ENCODE data around the gene GRID1.

DNA sequence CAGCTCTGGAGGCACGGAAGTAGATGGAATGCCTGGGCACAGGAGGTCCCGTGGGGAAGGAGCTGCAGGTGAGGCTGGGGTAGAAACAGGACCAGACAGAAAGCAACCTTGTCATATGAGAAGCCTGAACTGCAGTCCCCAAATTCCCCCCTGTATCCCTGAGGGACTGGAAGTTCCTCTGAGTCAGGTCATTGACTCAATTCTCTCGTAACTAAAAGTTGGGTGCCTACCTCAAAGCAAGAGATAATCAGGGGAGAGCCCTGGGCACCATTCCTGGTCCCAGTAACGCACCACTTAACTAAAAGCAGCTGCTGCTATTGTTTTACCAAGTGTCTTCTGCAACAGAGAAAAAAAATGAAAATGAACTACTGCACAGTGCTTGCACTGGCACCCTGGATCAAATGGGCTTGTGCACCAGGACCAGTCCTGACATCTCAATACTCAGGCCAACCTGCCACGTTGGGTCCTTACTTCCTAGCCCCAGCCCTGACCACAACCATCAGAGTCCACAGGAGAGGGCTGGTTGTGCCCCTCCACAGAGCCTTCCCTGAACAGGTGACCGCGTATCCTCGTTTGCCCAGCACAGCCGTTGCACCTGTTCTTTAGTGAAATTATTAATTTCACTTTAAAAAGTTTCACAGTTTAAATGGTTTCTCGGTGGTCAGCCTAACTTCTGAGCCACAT lies 79.3 kb downstream of the GRID1 start:
- no peak for TF ChIP-seq ZFP1 (CRISPR knock-in tag; IDR thresholded peaks at IDR 0.05)
- TF ChIP-seq, protein P1, sequence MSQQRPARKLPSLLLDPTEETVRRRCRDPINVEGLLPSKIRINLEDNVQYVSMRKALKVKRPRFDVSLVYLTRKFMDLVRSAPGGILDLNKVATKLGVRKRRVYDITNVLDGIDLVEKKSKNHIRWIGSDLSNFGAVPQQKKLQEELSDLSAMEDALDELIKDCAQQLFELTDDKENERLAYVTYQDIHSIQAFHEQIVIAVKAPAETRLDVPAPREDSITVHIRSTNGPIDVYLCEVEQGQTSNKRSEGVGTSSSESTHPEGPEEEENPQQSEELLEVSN (IDR thresholded peaks at IDR 0.05; ENCODE audit: borderline replicate concordance in 1 of 2, extremely low read depth in 1 of 2, insufficient read depth in 1 of 2, insufficient read length in 1 of 2, low read depth in 1 of 2, low read length in 1 of 2, poor library complexity in 1 of 2, severe bottlenecking in 1 of 2) = no peak
- no peak for TF ChIP-seq SRSF7 (optimal IDR thresholded peaks at IDR 0.05; ENCODE audit: low read depth, low read length)
- TF ChIP-seq POLR2A (conservative IDR thresholded peaks at IDR 0.05) = no peak
- no peak for TF ChIP-seq CTCF (IDR thresholded peaks at IDR 0.05 in 2 of 3, conservative IDR thresholded peaks at IDR 0.05 in 1 of 3; ENCODE audit: insufficient read depth in 2 of 3, low read depth in 1 of 3, low read length in 3 of 3)
- TF ChIP-seq JUNB (CRISPR knock-in tag; conservative IDR thresholded peaks at IDR 0.05) = no peak
- no peak for TF ChIP-seq SP1 (CRISPR knock-in tag; IDR thresholded peaks at IDR 0.05)
- no peak for TF ChIP-seq RBBP5 (IDR thresholded peaks at IDR 0.05; ENCODE audit: borderline replicate concordance, insufficient read depth, low read length, poor library complexity, severe bottlenecking)
- TF ChIP-seq, protein P2, sequence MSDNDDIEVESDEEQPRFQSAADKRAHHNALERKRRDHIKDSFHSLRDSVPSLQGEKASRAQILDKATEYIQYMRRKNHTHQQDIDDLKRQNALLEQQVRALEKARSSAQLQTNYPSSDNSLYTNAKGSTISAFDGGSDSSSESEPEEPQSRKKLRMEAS (CRISPR knock-in tag; IDR thresholded peaks at IDR 0.05) = no peak
- TF ChIP-seq, protein P3, sequence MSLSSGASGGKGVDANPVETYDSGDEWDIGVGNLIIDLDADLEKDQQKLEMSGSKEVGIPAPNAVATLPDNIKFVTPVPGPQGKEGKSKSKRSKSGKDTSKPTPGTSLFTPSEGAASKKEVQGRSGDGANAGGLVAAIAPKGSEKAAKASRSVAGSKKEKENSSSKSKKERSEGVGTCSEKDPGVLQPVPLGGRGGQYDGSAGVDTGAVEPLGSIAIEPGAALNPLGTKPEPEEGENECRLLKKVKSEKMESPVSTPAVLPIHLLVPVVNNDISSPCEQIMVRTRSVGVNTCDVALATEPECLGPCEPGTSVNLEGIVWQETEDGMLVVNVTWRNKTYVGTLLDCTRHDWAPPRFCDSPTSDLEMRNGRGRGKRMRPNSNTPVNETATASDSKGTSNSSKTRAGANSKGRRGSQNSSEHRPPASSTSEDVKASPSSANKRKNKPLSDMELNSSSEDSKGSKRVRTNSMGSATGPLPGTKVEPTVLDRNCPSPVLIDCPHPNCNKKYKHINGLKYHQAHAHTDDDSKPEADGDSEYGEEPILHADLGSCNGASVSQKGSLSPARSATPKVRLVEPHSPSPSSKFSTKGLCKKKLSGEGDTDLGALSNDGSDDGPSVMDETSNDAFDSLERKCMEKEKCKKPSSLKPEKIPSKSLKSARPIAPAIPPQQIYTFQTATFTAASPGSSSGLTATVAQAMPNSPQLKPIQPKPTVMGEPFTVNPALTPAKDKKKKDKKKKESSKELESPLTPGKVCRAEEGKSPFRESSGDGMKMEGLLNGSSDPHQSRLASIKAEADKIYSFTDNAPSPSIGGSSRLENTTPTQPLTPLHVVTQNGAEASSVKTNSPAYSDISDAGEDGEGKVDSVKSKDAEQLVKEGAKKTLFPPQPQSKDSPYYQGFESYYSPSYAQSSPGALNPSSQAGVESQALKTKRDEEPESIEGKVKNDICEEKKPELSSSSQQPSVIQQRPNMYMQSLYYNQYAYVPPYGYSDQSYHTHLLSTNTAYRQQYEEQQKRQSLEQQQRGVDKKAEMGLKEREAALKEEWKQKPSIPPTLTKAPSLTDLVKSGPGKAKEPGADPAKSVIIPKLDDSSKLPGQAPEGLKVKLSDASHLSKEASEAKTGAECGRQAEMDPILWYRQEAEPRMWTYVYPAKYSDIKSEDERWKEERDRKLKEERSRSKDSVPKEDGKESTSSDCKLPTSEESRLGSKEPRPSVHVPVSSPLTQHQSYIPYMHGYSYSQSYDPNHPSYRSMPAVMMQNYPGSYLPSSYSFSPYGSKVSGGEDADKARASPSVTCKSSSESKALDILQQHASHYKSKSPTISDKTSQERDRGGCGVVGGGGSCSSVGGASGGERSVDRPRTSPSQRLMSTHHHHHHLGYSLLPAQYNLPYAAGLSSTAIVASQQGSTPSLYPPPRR (CRISPR knock-in tag; IDR thresholded peaks at IDR 0.05; ENCODE audit: borderline replicate concordance) = no peak
